ENCODE measurements around the gene MYL9. TPM values are rescaled to one million over a fixed set of nuclear protein-coding genes. Genes with fewer than 3 reads are reported as not detected.
A peak's percentile ranks its signal among the peaks of the same experiment; 100 is the strongest.

MYL9 gene
- total RNA-seq, 1 donor from 2014 or later, result 717 TPM

DNA sequence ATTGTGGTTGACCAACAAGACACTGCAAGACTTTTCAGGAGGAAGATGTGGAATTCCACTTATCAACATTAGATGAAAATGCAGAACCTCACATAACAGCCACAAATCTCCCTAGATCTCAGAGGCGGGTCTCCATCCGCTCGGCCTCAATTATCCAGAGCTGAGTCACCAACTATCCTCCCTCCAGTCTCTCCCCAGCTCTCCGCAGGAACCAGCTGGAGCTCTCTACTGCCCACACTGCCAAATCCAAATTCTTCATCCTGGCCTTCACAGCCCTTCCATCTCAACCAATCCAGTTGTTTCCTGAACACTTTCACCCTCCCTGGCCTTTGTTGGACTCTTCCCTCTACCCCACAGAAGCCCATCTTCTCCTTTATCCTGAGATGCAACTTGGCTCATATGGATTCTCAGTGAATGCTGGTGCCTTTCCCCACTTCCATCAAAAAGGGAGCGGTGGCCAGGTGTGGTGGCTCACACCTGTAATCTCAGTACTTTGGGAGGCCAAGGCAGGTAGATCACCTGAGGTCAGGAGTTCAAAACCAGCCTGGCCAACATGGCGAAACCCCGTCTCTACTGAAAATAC, 28.6 kb downstream of the MYL9 start:
- peaks cover 0 to 11% of the 10 kb centered on the region in 2 donors for H3K4me1 ChIP-seq
- H3K27ac ChIP-seq, result no peak overlapping the region
- H3K9me3 ChIP-seq, result no peaks in the 10 kb centered on the region
- H3K36me3 ChIP-seq, result no peaks in the 10 kb centered on the region
- TF ChIP-seq, protein P1, sequence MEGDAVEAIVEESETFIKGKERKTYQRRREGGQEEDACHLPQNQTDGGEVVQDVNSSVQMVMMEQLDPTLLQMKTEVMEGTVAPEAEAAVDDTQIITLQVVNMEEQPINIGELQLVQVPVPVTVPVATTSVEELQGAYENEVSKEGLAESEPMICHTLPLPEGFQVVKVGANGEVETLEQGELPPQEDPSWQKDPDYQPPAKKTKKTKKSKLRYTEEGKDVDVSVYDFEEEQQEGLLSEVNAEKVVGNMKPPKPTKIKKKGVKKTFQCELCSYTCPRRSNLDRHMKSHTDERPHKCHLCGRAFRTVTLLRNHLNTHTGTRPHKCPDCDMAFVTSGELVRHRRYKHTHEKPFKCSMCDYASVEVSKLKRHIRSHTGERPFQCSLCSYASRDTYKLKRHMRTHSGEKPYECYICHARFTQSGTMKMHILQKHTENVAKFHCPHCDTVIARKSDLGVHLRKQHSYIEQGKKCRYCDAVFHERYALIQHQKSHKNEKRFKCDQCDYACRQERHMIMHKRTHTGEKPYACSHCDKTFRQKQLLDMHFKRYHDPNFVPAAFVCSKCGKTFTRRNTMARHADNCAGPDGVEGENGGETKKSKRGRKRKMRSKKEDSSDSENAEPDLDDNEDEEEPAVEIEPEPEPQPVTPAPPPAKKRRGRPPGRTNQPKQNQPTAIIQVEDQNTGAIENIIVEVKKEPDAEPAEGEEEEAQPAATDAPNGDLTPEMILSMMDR (IDR thresholded peaks at IDR 0.05), result no peak
- H3K4me3 ChIP-seq, result no peak overlapping the region
- intact Hi-C loops (cut with DNase I), result no loop called here
- H3K27me3 ChIP-seq, result no peaks in the 10 kb centered on the region
- no peak for DNase-seq (ENCODE audit: low spot score in 2 of 2)

DNA sequence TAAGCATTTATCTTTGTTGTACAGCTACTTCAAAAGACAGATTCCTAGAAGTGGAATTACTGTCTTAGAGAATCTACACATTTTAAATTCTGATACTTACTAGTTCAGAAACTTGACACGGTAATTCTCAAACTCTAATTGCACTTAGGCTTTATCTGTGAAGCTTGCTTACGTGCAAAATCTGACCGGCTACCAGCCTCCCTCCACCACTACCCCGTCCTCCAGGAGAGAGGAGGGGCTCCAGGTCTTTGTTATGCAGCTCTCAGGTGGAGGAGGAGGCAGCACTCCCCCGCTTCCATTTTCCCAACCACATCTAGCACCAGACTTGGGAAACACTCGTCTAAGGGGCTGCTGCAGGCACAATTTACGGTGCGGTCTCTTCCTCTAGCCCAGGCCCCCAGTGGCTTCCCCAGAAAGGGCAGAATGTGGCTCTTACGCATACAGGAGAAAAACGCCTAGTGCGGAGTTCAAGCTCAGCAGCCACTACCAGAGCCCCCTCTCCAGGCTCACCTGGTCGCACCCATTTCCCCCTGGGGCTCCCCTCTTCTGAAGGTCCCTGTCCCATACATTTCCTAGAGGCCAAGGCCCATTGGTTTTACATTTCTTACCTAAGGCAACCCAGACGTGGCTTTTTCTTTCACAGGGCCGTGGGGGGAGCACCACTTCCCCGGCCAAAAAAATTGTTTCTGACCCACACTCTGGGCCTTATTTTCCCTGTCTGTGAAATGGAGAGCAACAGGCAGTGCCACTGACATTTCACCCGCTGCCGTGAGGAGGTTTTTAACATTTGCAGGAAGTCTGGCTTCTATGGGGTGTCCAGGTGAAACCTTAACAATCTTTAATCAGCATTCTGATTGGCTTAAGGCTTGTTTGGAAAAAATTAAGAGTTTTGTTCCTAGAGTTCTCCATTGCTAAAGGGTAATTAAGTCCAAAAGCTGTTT, 30.5 kb downstream of the MYL9 start:
- H3K9me3 ChIP-seq, result no peaks in the 10 kb centered on the region
- intact Hi-C loops (cut with DNase I), result loop anchor here (2.0 kb wide), 2 partner anchors 15 to 31 kb away; partner anchors contain the start of gene MYL9
- TF ChIP-seq, protein P1 (IDR thresholded peaks at IDR 0.05), result no peak
- H3K4me1 ChIP-seq, result peaks cover 0 to 20% of the 10 kb centered on the region in 2 donors
- H3K27ac ChIP-seq, result peak overlapping the region; percentile 83 to 90
- no peak for DNase-seq (ENCODE audit: low spot score in 2 of 2)
- no peak overlapping the region for H3K4me3 ChIP-seq
- no peaks in the 10 kb centered on the region for H3K27me3 ChIP-seq
- H3K36me3 ChIP-seq, result no peaks in the 10 kb centered on the region

DNA sequence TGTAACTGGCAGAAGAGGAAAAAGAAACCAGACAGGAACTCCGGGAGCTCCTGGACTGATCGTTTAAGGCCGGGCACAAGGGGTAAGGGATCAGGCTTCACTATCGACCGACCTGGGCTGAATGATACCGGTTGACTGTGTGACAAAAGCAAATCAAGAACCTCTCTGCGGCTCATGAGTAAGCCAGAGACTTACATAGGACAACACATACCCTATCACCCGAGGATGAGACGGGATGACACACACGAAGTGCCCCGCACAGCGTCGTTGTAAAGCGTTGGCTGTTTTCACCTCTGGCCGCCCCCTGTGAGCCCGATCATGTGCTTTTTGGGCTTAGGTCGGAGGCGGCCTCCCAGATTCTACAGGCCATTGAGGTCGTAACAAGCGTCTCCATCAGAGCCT, 31.4 kb downstream of the MYL9 start:
- TF ChIP-seq, protein P1 (IDR thresholded peaks at IDR 0.05), result no peak
- Histone ChIP-seq H3K4me1 (peaks cover 0 to 20% of the 10 kb centered on the region in 2 donors), H3K9me3 (no peaks in the 10 kb centered on the region), H3K4me3 (peak overlapping the region; percentile 63 to 79), H3K27me3 (no peaks in the 10 kb centered on the region), H3K27ac (peak overlapping the region; percentile 83 to 90), H3K36me3 (no peaks in the 10 kb centered on the region)
- intact Hi-C loops (cut with DNase I), result loop anchor here (2.0 kb wide), 2 partner anchors 16 to 32 kb away; partner anchors contain the start of gene MYL9
- DNase-seq (ENCODE audit: low spot score in 2 of 2), result peak in 1 of 2 donors; percentile 64

DNA sequence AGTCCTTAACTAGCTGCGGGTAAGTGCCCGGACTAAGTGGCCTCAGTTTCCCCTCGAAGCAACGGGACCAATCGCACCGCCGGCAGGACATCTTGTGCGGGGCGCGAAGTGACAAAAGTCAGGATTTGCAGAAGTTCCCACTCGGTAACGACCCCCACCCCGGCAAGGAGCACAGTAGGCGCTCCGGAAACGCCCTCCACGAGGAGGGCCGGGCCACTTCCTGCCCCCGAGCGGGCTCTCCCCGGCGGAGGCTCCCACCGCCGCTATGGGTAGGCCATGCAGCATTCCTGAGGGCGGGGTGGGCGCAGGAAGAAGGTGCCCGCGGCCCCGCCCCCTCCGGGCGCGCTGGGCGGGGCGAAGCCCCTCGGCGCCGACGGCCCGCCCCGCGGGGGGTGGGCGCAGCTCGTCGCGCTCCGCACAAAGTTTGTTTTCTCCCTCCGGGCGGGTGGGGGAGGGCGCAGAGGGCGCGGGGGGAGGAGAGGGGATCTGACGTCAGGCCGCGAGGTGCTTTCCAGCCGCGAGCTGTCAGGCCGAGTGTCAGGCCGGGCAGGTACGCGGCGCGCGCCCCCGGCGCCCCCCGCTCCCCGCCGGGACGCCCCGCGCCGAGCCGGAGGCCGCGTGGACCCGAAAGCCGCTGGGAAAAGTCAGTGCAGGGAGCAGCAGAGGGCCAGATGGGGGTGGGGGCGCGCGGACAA, 31.9 kb downstream of the MYL9 start, which contains the start of gene TGIF2:
Gene TGIF2, plus strand, starts transcription at position 495 of the 695 bp plus-strand sequence. CDS start 5,178 bp downstream, outside the sequence.
- intact Hi-C loops (cut with DNase I), result loop anchor here (2.0 kb wide), 2 partner anchors 16 to 32 kb away; partner anchors contain the start of gene MYL9
- DNase-seq (ENCODE audit: low spot score in 2 of 2), result peak; percentile 49 to 93
- Histone ChIP-seq H3K9me3 (no peaks in the 10 kb centered on the region), H3K27ac (peak within 1 kb of the TSS; percentile 83 to 90), H3K4me3 (peak within 1 kb of the TSS; percentile 63 to 79), H3K4me1 (peaks cover 0 to 20% of the 10 kb centered on the region in 2 donors), H3K36me3 (no peaks in the 10 kb centered on the region), H3K27me3 (no peaks in the 10 kb centered on the region)
- TF ChIP-seq, protein P1 (IDR thresholded peaks at IDR 0.05), result no peak

DNA sequence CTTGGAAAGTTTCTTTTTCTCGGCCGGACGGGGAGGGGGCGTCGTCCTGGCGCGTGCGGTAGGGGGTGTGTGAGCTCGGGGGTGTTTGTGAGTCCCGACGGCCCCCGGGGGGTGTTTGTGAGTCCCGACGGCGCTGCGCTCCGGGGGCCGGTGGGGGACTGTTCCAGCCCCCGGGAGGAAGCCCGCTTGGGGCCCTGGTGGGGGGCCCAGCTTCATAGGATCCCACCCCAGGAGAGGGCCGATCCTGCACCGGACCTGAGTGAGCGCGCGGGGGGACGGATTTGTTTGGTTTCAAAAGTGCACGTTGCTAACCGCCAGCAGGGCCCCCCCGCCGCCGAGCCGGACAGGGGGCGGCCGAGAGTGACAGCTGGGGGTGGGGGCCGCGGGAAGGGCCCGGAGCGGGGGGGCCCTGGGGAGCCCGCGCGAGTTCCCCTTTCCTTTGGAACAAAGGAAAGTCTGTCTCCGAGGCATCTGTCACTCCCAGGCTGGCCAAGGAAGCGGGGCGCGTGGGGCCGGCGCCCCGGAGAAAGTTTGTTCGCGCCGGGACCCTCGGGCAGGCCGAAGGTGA, 32.6 kb downstream of the MYL9 start:
- Histone ChIP-seq H3K9me3 (no peaks in the 10 kb centered on the region), H3K4me1 (peaks cover 0 to 20% of the 10 kb centered on the region in 2 donors), H3K36me3 (no peaks in the 10 kb centered on the region), H3K27ac (peak overlapping the region; percentile 68 to 83), H3K4me3 (peak overlapping the region; percentile 63 to 79), H3K27me3 (no peaks in the 10 kb centered on the region)
- TF ChIP-seq, protein P1 (IDR thresholded peaks at IDR 0.05), result peak in 1 of 3 experiments; percentile 5
- intact Hi-C loops (cut with DNase I), result loop anchor here (1.0 to 2.0 kb wide), 3 partner anchors 17 to 33 kb away; partner anchors contain the start of genes MYL9 and RAB5IF
- DNase-seq (ENCODE audit: low spot score in 2 of 2), result peak in 1 of 2 donors; percentile 70
